Endodermal cell (in vitro differentiated cells): ENCODE measurements around the gene NRL. TPM values are rescaled to one million over a fixed set of nuclear protein-coding genes. Genes with fewer than 3 reads are reported as not detected.

ENCODE experiments used
- DNase-seq: peaks from one replicate; pipeline ENCODE4 v3.0.0-alpha.2; 2017
- H3K27ac ChIP-seq: 2 replicates; pipeline ENCODE4 v1.5.1; 2013; ENCODE audit warnings: mild to moderate bottlenecking, low read depth, low read length, moderate library complexity
- H3K27me3 ChIP-seq: 2 replicates; pipeline ENCODE4 v1.6.1; 2013; ENCODE audit warnings: mild to moderate bottlenecking, low read length, moderate library complexity; ENCODE audit not compliant: insufficient read depth, control insufficient read depth, poor library complexity, severe bottlenecking
- H3K36me3 ChIP-seq: 2 replicates; pipeline ENCODE4 v1.7.0; 2013; ENCODE audit warnings: mild to moderate bottlenecking, low read length, moderate library complexity; ENCODE audit not compliant: control insufficient read depth, insufficient read depth
- H3K4me1 ChIP-seq: one replicate; pipeline ENCODE4 v1.7.0; 2013; ENCODE audit warnings: low read length; ENCODE audit not compliant: control insufficient read depth, insufficient read depth
- H3K4me3 ChIP-seq: 2 replicates; pipeline ENCODE4 v1.5.1; 2013; ENCODE audit warnings: mild to moderate bottlenecking, low read length, moderate library complexity
- H3K9ac ChIP-seq: 2 replicates; pipeline ENCODE4 v1.6.1; 2013; ENCODE audit warnings: mild to moderate bottlenecking, low read length, moderate library complexity; ENCODE audit not compliant: poor library complexity, severe bottlenecking; ENCODE audit errors: extremely low read depth
- H3K9me3 ChIP-seq: 2 replicates; pipeline ENCODE4 v1.6.1; 2013; ENCODE audit warnings: mild to moderate bottlenecking, low read length, moderate library complexity; ENCODE audit not compliant: control insufficient read depth
- H3K27ac Mint-ChIP-seq: 2 replicates; pipeline ENCODE4 v1.8.0; 2020; ENCODE audit warnings: mixed read lengths
- H3K27me3 Mint-ChIP-seq: 2 replicates; pipeline ENCODE4 v1.8.0; 2021; ENCODE audit warnings: mild to moderate bottlenecking, mixed read lengths; ENCODE audit not compliant: insufficient read depth
- H3K36me3 Mint-ChIP-seq: 2 replicates; pipeline ENCODE4 v1.8.0; 2020; ENCODE audit warnings: low read depth, mixed read lengths
- H3K4me1 Mint-ChIP-seq: 2 replicates; pipeline ENCODE4 v1.8.0; 2020; ENCODE audit warnings: mixed read lengths
- H3K4me3 Mint-ChIP-seq: 2 replicates; pipeline ENCODE4 v1.8.0; 2020; ENCODE audit warnings: mild to moderate bottlenecking, moderate library complexity, mixed read lengths
- H3K9me3 Mint-ChIP-seq: 2 replicates; pipeline ENCODE4 v1.8.0; 2020; ENCODE audit warnings: mild to moderate bottlenecking, mixed read lengths
- CTCF ChIP-seq: fragments of 200-600 bp; sonication (generic); conservative IDR thresholded peaks from 2 replicates; pipeline ENCODE4 v1.5.0; 2021; ENCODE audit warnings: antibody characterized with exemption, mild to moderate bottlenecking
- WGBS, 2 experiments: methylation state at CpG; one replicate each; pipeline versions ENCODE4 v1.1.5 to v1.1.7; 2013; ENCODE audit warnings: missing lambda C conversion rate in 2 of 2, mixed read lengths in 1 of 2; ENCODE audit not compliant: insufficient coverage in 1 of 2, insufficient read length in 1 of 2; 5-methylcytosine and 5-hydroxymethylcytosine counted together
- total RNA-seq, 2 donors: library from RNA; stranded (reverse); fragmentation: NEBNext Ultra II Directional in 1 of 2; extraction: Animal tissue kit (Norgen Biotek cat#: 25700) in 1 of 2; gene quantifications; 2 replicates in 1 of 2; 3 replicates in 1 of 2; pipeline ENCODE4 v1.2.1, GENCODE V29; 2021

Gene NRL
- total RNA-seq, 2 donors from 2014 or later: 1.9 TPM

DNA sequence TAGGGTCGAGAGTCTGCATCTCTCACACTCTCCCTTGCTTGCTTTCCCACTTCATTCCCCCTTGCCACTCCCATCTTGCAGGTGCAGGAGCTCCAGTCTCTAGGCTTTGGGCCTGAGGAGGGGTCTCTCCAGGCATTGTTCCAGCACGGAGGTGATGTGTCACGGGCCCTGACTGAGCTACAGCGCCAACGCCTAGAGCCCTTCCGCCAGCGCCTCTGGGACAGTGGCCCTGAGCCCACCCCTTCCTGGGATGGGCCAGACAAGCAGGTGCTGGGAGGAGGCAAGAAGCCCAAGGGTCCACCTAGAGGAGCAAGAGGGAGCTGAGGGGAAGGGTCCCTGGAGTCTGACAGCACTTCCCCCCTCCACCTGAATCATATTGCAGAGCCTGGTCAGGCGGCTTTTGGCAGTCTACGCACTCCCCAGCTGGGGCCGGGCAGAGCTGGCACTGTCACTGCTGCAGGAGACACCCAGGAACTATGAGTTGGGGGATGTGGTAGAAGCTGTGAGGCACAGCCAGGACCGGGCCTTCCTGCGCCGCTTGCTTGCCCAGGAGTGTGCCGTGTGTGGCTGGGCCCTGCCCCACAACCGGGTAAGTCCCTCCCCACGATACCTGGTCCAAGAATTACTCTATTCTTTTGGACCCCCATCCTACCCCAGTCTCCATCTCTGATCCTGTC, 36.8 kb upstream of the NRL start:
- Mint-ChIP-seq H3K27me3 (no peaks in the 10 kb centered on the region), H3K4me3 (no peak overlapping the region), H3K9me3 (no peaks in the 10 kb centered on the region), H3K4me1 (peaks cover 10% of the 10 kb centered on the region), H3K36me3 (peaks cover 59% of the 10 kb centered on the region), H3K27ac (no peak overlapping the region)
- Histone ChIP-seq H3K27ac (no peak overlapping the region), H3K9ac (no peak overlapping the region), H3K36me3 (peaks cover 60% of the 10 kb centered on the region), H3K9me3 (no peaks in the 10 kb centered on the region), H3K4me3 (no peak overlapping the region), H3K27me3 (no peaks in the 10 kb centered on the region), H3K4me1 (peaks cover 6% of the 10 kb centered on the region)
- no peak for TF ChIP-seq CTCF
- no peak for DNase-seq
- WGBS, 2 experiments: 93 to 94% methylated on average over 6 to 16 of the region's 16 CpGs

GRCh38 chr14:24150993-24151392, 36.2 kb upstream of the NRL start:
- DNase-seq: no peak
- 92 to 94% methylated on average over 4 to 9 of the region's 9 CpGs for WGBS, 2 experiments
- H3K9ac ChIP-seq: no peak overlapping the region
- no peaks in the 10 kb centered on the region for H3K27me3 ChIP-seq
- peaks cover 6% of the 10 kb centered on the region for H3K4me1 ChIP-seq
- no peaks in the 10 kb centered on the region for H3K27me3 Mint-ChIP-seq
- H3K36me3 ChIP-seq: peaks cover 59% of the 10 kb centered on the region
- no peak overlapping the region for H3K27ac ChIP-seq
- H3K27ac Mint-ChIP-seq: no peak overlapping the region
- H3K9me3 ChIP-seq: no peaks in the 10 kb centered on the region
- H3K4me1 Mint-ChIP-seq: peaks cover 12% of the 10 kb centered on the region
- no peak for TF ChIP-seq CTCF
- peaks cover 57% of the 10 kb centered on the region for H3K36me3 Mint-ChIP-seq
- no peak overlapping the region for H3K4me3 ChIP-seq
- H3K4me3 Mint-ChIP-seq: no peak overlapping the region
- H3K9me3 Mint-ChIP-seq: no peaks in the 10 kb centered on the region

DNA sequence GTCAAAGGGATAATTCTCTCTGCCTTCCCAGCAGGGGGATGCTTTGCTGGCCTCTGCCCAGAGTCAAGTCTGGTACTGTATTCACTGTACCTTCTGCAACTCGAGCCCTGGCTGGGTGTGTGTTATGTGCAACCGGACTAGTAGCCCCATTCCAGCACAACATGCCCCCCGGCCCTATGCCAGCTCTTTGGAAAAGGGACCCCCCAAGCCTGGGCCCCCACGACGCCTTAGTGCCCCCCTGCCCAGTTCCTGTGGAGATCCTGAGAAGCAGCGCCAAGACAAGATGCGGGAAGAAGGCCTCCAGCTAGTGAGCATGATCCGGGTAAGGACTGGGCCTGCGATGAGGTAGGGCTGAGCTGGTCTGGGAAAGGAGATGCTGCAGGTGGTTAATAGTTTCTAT, 35.8 kb upstream of the NRL start:
- Histone ChIP-seq H3K27ac (no peak overlapping the region), H3K4me3 (no peak overlapping the region), H3K36me3 (peaks cover 55% of the 10 kb centered on the region), H3K9ac (no peak overlapping the region), H3K27me3 (no peaks in the 10 kb centered on the region), H3K9me3 (no peaks in the 10 kb centered on the region), H3K4me1 (peaks cover 6% of the 10 kb centered on the region)
- H3K27me3 Mint-ChIP-seq: no peaks in the 10 kb centered on the region
- no peak overlapping the region for H3K27ac Mint-ChIP-seq
- no peaks in the 10 kb centered on the region for H3K9me3 Mint-ChIP-seq
- WGBS, 2 experiments: 97 to 99% methylated on average over 7 to 9 of the region's 9 CpGs
- H3K36me3 Mint-ChIP-seq: peaks cover 53% of the 10 kb centered on the region
- no peak for DNase-seq
- H3K4me1 Mint-ChIP-seq: peaks cover 16% of the 10 kb centered on the region
- TF ChIP-seq CTCF: no peak
- no peak overlapping the region for H3K4me3 Mint-ChIP-seq
